Measurements from ENCODE around the gene CFAP97.

- TF ChIP-seq CTCF (IDR thresholded peaks at IDR 0.05; ENCODE audit: low read depth, low read length) (peak; percentile 54), EZH2phosphoT487 (IDR thresholded peaks at IDR 0.05; ENCODE audit: low read depth) (no peak)
Measured at GRCh38 chr4:185183622-185184281, 20.0 kb downstream of the CFAP97 start.
